Heart left ventricle (tissue), 13 donors: ENCODE measurements around the gene CTXN3.

ENCODE experiments used
- CTCF ChIP-seq, 12 donors: fragments of 200-600 bp; sonication (generic) in 4 of 12; IDR thresholded peaks; one replicate each; pipeline versions ENCODE4 v1.5.0 to v1.8.0; 2018 to 2022; ENCODE audit warnings: antibody characterized with exemption in 12 of 12, mild to moderate bottlenecking in 5 of 12
- POLR2A ChIP-seq, 2 donors: fragments of 450-650 bp; IDR thresholded peaks; one replicate each; pipeline ENCODE4 v1.6.1; 2017; ENCODE audit warnings: antibody characterized with exemption in 2 of 2, mild to moderate bottlenecking in 2 of 2, moderate library complexity in 2 of 2
- donor health status: ischemic (EF 13 %, LVEDD 7.1; RV severe dilation, severe dysfunction).
- donor health status: DM: no; HTN: yes; CAD: no.
- donor health status: DM: no; HTN: no; CAD: no.
- donor health status: ischemic (EF 25% LVEDD 6.9; RV normal size, moderate dysfunction).
- donor health status: ischemic (EF 25% LVEDD 5.7; RV mildly dilated, moderate dysfunction).
- donor health status: ischemic (EF 35%, LVEDD 5.7; RV mildly dilated, moderate dysfunction).
- donor health status: nonischemic (EF 11% LVEDD 7.7; RV severe dilation, severe dysfunction).
- donor health status: DM: yes; HTN: yes; CAD: no.
- donor health status: PGD.
- donor health status: ischemic (EF 29% LVEDD 5.4; RV normal size, mild dysfunction).
- donor health status: nonischemic (EF 23%, LVEDD 6.1; RV moderate dilation, normal function).

GRCh38 chr5:127602481-127602880, 46.4 kb upstream of the CTXN3 start:
- no peak for TF ChIP-seq CTCF (IDR thresholded peaks at IDR 0.05)
- no peak for TF ChIP-seq POLR2A (IDR thresholded peaks at IDR 0.05)
